Measurements from ENCODE around the gene COMMD10.

DNA sequence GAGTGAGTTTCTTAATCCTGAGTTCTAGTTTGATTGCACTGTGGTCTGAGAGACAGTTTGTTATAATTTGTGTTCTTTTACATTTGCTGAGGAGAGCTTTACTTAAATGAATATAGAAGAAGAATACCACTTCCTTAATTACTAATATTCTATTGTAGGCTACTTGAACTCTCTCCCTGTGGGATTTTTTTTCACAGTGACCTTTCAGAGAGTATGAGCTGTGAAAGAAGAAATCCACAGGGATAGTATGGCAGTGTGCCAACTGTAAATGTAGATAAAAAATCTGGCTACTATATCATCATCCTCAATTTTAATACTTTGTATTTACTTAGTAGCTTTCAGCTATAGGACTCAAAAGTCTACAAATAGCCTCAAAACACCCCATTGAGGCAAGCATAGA, 67.3 kb downstream of the COMMD10 start:
- TF ChIP-seq CTCF (IDR thresholded peaks at IDR 0.05) (no peak), POLR2A (IDR thresholded peaks at IDR 0.05) (no peak)

All from adrenal gland (tissue), 5 donors.